Measurements from ENCODE around the gene ARMC3. TPM values are rescaled to one million over a fixed set of nuclear protein-coding genes. Genes with fewer than 3 reads are reported as not detected.
A peak's percentile ranks its signal among the peaks of the same experiment; 100 is the strongest.

Gene ARMC3
- total and polyA plus RNA-seq, 9 donors = 0.04 to 0.56 (median 0.22) TPM; not detected in 3

DNA sequence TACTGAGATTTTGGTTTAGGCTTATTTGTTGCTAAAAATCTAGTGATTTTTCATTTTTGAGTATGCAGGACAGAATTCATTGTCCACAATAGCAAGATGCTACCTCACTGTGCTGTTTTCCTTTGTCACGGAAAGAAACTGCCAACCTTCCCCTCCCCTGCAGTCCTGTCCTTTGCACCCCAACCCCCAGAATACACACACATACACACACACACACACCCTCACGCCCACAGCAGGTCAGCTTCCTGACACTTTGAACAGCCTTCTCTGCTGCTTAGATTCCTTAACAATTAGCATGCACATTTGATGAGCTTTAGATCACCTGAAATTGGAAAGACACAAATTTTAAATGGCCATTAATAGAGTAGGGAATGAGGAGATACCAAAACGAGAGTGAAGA lies 32.1 kb downstream of the ARMC3 start:
- Histone ChIP-seq H3K4me1 (ENCODE audit: control insufficient read depth, insufficient read depth, low read length) (no peaks in the 10 kb centered on the region), H3K4me3 (ENCODE audit: low read length) (no peak overlapping the region), H3K27ac (ENCODE audit: low read length) (no peak overlapping the region), H3K9me3 (replicated peaks; ENCODE audit: control insufficient read depth, low read depth, low read length) (no peaks in the 10 kb centered on the region), H3K27me3 (ENCODE audit: control insufficient read depth, insufficient read depth, low read length) (no peaks in the 10 kb centered on the region), H3K36me3 (ENCODE audit: control insufficient read depth, insufficient read depth, low read length) (no peaks in the 10 kb centered on the region)
- no peak for DNase-seq
- 73% methylated on average over 1 of the region's 3 CpGs for WGBS (ENCODE audit: insufficient coverage)

DNA sequence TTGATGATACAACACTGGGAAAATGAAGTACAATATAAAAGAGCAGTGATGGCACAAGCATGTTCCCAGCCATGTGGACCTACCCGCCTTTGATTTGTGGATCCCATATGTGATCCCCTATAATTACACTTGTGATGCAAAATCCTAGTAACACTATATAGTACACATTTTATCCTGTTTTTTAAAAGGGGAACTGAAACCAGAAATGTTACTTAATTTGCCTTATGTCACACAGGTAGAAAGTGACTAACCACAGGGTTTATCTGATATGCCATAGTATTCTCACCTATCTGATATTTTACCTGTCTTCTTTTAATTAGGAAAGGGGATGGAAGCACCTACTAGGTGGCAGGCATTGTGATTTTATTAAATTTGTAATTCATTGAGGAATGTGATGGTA lies 35.0 kb downstream of the ARMC3 start:
- no peaks in the 10 kb centered on the region for H3K4me1 ChIP-seq (ENCODE audit: control insufficient read depth, insufficient read depth, low read length)
- H3K4me3 ChIP-seq (ENCODE audit: low read length) = no peak overlapping the region
- no CpG with 5 or more reads among the region's 1 CpG for WGBS (ENCODE audit: insufficient coverage)
- no peaks in the 10 kb centered on the region for H3K9me3 ChIP-seq (replicated peaks; ENCODE audit: control insufficient read depth, low read depth, low read length)
- no peaks in the 10 kb centered on the region for H3K27me3 ChIP-seq (ENCODE audit: control insufficient read depth, insufficient read depth, low read length)
- no peak for DNase-seq
- no peaks in the 10 kb centered on the region for H3K36me3 ChIP-seq (ENCODE audit: control insufficient read depth, insufficient read depth, low read length)
- no peak overlapping the region for H3K27ac ChIP-seq (ENCODE audit: low read length)

DNA sequence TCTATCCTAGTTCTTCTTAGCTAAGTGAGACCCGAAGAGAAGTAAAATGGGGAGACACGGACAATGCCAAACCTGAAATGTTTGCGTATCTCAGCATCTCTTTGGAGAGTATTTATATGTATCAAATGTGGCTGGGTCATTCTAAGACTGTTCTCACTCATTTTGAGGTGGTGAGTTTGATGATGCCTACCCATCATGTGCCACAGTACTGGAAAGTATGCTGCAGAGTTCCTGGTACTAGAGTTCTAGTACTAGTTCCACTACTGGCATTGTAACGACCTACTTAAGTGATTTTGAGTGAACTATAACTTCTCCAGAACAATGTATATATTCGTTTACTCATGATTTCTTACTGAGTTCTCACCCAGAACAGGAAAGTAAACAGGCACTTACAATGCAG lies 41.9 kb downstream of the ARMC3 start:
- Histone ChIP-seq H3K4me1 (ENCODE audit: control insufficient read depth, insufficient read depth, low read length) (no peaks in the 10 kb centered on the region), H3K27ac (ENCODE audit: low read length) (no peak overlapping the region), H3K9me3 (replicated peaks; ENCODE audit: control insufficient read depth, low read depth, low read length) (no peaks in the 10 kb centered on the region), H3K36me3 (ENCODE audit: control insufficient read depth, insufficient read depth, low read length) (no peaks in the 10 kb centered on the region), H3K4me3 (ENCODE audit: low read length) (no peak overlapping the region), H3K27me3 (ENCODE audit: control insufficient read depth, insufficient read depth, low read length) (no peaks in the 10 kb centered on the region)
- DNase-seq = no peak
- WGBS (ENCODE audit: insufficient coverage) = 100% methylated on average over 1 of the region's 5 CpGs

DNA sequence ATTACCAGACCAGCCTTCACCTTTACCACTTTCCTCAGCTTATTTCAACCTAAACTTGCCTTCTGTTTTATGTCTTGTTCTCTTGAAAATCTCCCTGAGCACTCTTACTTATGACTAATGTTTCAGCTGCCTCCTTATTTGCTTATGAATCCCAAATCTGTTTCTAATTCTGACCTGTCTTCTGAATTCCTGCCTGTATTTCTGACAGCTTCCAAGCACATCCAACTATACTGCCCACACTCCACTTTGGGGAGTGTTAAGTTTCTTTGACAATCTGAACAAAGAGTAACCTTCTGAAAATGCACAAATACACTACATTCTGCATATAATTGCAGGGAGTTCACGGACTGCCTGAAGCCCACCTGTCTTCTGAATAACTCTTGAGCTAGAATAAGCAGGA lies 48.7 kb downstream of the ARMC3 start:
- WGBS (ENCODE audit: insufficient coverage) = 43% methylated on average over 1 of the region's 1 CpG
- no peaks in the 10 kb centered on the region for H3K36me3 ChIP-seq (ENCODE audit: control insufficient read depth, insufficient read depth, low read length)
- H3K4me1 ChIP-seq (ENCODE audit: control insufficient read depth, insufficient read depth, low read length) = no peaks in the 10 kb centered on the region
- H3K9me3 ChIP-seq (replicated peaks; ENCODE audit: control insufficient read depth, low read depth, low read length) = no peaks in the 10 kb centered on the region
- no peaks in the 10 kb centered on the region for H3K27me3 ChIP-seq (ENCODE audit: control insufficient read depth, insufficient read depth, low read length)
- DNase-seq = no peak
- no peak overlapping the region for H3K27ac ChIP-seq (ENCODE audit: low read length)
- no peak overlapping the region for H3K4me3 ChIP-seq (ENCODE audit: low read length)

DNA sequence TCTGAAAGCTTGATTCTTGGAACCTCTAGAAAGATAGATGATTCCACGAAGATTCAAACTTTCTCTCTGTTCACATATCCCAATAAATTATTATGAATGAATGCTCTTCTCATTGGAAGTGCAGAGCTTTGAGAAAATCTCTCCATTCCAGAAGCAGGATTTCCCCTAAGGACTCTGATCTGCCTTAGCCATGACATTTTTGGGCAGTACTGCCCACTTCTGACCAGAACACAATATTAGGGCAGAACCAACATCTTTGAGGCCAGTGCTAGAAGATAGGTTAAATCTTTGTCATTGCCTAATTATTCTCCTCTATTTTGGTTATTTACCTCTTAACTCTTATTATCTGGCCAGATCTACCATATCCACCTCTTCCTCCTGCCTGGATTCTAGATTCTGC lies 49.9 kb downstream of the ARMC3 start:
- Histone ChIP-seq H3K36me3 (ENCODE audit: control insufficient read depth, insufficient read depth, low read length) (no peaks in the 10 kb centered on the region), H3K4me1 (ENCODE audit: control insufficient read depth, insufficient read depth, low read length) (no peaks in the 10 kb centered on the region), H3K9me3 (replicated peaks; ENCODE audit: control insufficient read depth, low read depth, low read length) (no peaks in the 10 kb centered on the region), H3K27ac (ENCODE audit: low read length) (no peak overlapping the region), H3K27me3 (ENCODE audit: control insufficient read depth, insufficient read depth, low read length) (no peaks in the 10 kb centered on the region), H3K4me3 (ENCODE audit: low read length) (no peak overlapping the region)
- DNase-seq = no peak
- WGBS (ENCODE audit: insufficient coverage) = no CpG with 5 or more reads among the region's 1 CpG

DNA sequence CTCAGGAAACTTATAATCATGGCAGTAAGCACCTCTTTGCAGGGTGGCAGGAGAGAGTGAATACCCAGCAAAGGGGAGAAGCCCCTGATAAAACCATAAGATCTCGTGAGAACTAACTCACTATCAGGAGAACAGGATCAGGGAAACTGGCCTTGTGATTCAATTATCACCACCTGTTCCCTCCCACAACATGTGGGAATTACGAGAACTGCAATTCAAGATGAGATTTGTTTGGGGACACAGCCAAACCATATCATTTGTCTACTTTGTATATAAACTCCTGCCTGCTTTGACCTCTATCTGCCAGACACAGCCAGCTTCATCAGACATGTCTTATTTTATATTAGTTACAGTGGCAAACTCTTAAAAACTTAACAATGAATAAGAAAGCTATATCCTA lies 50.4 kb downstream of the ARMC3 start:
- Histone ChIP-seq H3K36me3 (ENCODE audit: control insufficient read depth, insufficient read depth, low read length) (no peaks in the 10 kb centered on the region), H3K27ac (ENCODE audit: low read length) (no peak overlapping the region), H3K9me3 (replicated peaks; ENCODE audit: control insufficient read depth, low read depth, low read length) (no peaks in the 10 kb centered on the region), H3K27me3 (ENCODE audit: control insufficient read depth, insufficient read depth, low read length) (no peaks in the 10 kb centered on the region), H3K4me1 (ENCODE audit: control insufficient read depth, insufficient read depth, low read length) (no peaks in the 10 kb centered on the region), H3K4me3 (ENCODE audit: low read length) (no peak overlapping the region)
- peak; percentile 35 for DNase-seq
- 41% methylated on average over 2 of the region's 2 CpGs for WGBS (ENCODE audit: insufficient coverage)

DNA sequence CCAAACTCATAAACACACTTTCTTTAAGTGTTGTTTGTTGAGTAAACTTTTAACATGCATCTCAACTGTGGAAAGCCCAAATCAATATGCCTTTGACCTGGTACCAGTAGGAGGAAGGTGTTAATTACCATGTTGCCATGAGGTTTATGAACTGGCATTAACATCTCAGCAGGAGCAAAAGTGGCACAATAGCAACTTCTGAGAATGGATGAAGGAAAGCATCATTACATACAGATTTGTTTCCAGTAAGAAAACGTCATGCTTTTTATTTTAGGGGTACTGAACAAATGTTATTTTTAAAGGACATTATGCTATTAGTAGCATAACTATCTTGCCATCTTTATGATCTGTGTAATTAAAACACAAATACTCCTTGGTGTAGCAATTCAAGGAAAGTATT lies 51.1 kb downstream of the ARMC3 start:
- H3K4me3 ChIP-seq (ENCODE audit: low read length) = no peak overlapping the region
- WGBS (ENCODE audit: insufficient coverage) = no CpG with 5 or more reads among the region's 1 CpG
- DNase-seq = no peak
- H3K9me3 ChIP-seq (replicated peaks; ENCODE audit: control insufficient read depth, low read depth, low read length) = no peaks in the 10 kb centered on the region
- H3K27ac ChIP-seq (ENCODE audit: low read length) = no peak overlapping the region
- no peaks in the 10 kb centered on the region for H3K27me3 ChIP-seq (ENCODE audit: control insufficient read depth, insufficient read depth, low read length)
- no peaks in the 10 kb centered on the region for H3K4me1 ChIP-seq (ENCODE audit: control insufficient read depth, insufficient read depth, low read length)
- H3K36me3 ChIP-seq (ENCODE audit: control insufficient read depth, insufficient read depth, low read length) = no peaks in the 10 kb centered on the region

DNA sequence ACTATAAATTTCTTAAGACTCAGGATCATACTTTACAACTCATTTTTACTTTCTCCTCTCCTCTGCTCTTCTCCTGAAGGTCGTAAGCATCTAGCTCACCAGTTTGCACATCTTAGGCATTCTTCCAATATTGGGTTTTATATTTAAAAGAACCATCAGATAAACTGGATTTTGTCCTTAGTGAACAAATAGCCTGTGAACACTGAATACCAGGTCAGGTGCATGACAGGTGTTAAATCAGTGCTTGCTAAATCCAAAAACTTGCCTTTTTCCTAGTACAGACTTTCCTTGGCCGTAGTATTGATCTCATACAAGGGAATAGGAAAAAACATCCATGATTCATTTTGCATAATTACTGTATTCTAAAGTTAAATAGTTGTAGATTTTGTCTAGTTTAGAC lies 53.0 kb downstream of the ARMC3 start:
- WGBS (ENCODE audit: insufficient coverage) = no CpG with 5 or more reads among the region's 2 CpGs
- no peak for DNase-seq
- Histone ChIP-seq H3K27ac (ENCODE audit: low read length) (no peak overlapping the region), H3K9me3 (replicated peaks; ENCODE audit: control insufficient read depth, low read depth, low read length) (no peaks in the 10 kb centered on the region), H3K4me3 (ENCODE audit: low read length) (no peak overlapping the region), H3K4me1 (ENCODE audit: control insufficient read depth, insufficient read depth, low read length) (no peaks in the 10 kb centered on the region), H3K36me3 (ENCODE audit: control insufficient read depth, insufficient read depth, low read length) (no peaks in the 10 kb centered on the region), H3K27me3 (ENCODE audit: control insufficient read depth, insufficient read depth, low read length) (no peaks in the 10 kb centered on the region)

DNA sequence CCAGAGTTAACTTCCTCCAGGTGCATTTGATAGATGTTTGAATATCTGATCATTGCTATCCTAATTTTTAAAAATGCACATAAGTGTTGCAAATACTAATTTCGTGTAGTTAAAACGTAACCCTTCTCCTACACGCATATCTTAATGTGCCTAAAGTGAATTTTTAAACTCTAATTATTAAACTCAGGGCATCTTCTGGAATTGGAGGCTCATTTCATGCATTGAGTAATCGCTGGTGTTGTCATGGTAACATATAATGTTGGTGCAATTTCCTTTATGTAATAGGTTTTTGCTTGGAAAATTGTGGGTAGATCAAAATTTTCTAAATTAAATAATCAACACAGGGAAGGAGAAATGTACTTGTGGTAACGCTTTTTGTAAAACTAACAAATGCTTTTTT lies 56.2 kb downstream of the ARMC3 start:
- DNase-seq = no peak
- Histone ChIP-seq H3K9me3 (replicated peaks; ENCODE audit: control insufficient read depth, low read depth, low read length) (no peaks in the 10 kb centered on the region), H3K36me3 (ENCODE audit: control insufficient read depth, insufficient read depth, low read length) (no peaks in the 10 kb centered on the region), H3K27ac (ENCODE audit: low read length) (no peak overlapping the region), H3K4me3 (ENCODE audit: low read length) (no peak overlapping the region), H3K4me1 (ENCODE audit: control insufficient read depth, insufficient read depth, low read length) (no peaks in the 10 kb centered on the region), H3K27me3 (ENCODE audit: control insufficient read depth, insufficient read depth, low read length) (no peaks in the 10 kb centered on the region)
- no CpG with 5 or more reads among the region's 5 CpGs for WGBS (ENCODE audit: insufficient coverage)

DNA sequence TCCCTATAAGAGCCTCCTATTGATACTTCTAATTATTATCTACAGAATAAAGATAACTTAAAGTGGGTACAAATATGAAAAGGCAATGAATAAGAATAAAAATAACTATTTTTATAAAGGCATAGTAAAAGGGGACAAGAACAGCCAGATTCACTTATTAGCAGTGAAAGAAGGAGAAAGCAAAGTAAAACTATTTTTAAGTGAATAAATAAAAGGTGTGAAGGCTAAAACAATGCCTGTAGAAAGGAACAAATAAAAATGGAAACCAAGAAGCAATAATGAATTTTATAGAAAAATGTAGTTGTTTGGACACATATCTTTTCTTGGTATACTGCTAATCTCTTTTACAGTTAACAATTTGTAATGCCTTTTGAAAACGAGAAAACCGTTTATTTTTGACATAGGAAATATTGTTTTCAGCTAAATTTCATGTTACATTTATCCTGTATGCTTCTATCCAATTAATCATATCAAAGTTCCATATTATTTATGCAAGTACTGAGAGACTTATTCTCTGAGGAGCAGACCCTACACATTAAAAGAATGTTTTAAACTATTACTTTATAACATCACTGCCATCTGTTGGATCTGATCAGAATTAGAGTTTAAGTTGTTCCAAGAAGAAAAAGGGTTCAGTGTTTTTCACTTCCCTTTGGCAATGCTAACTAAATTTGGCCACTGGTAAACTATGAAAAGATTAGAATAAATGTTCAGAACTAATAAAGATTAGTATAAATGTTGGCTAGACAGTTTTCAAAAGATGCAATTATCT lies 59.1 kb downstream of the ARMC3 start:
- no peak overlapping the region for H3K27ac ChIP-seq (ENCODE audit: low read length)
- H3K4me1 ChIP-seq (ENCODE audit: control insufficient read depth, insufficient read depth, low read length) = no peaks in the 10 kb centered on the region
- peak; percentile 56 for DNase-seq
- WGBS (ENCODE audit: insufficient coverage) = no CpG with 5 or more reads among the region's 2 CpGs
- no peak overlapping the region for H3K4me3 ChIP-seq (ENCODE audit: low read length)
- no peaks in the 10 kb centered on the region for H3K36me3 ChIP-seq (ENCODE audit: control insufficient read depth, insufficient read depth, low read length)
- H3K27me3 ChIP-seq (ENCODE audit: control insufficient read depth, insufficient read depth, low read length) = no peaks in the 10 kb centered on the region
- no peaks in the 10 kb centered on the region for H3K9me3 ChIP-seq (replicated peaks; ENCODE audit: control insufficient read depth, low read depth, low read length)

All from muscle of leg (tissue), 11 donors.